Spleen (tissue), 11 donors: Measurements from ENCODE around the gene NDUFA7. TPM values are rescaled to one million over a fixed set of nuclear protein-coding genes. Genes with fewer than 3 reads are reported as not detected.
A peak's percentile ranks its signal among the peaks of the same experiment; 100 is the strongest.

ENCODE experiments used
- DNase-seq: peaks from one replicate; pipeline ENCODE4 v3.0.0-alpha.2; 2020
- H3K27ac ChIP-seq, 8 donors: fragments of 200-600 bp; sonication (generic) in 7 of 8; 1 replicate in 4 of 8; 2 replicates in 4 of 8; pipeline versions ENCODE4 v1.5.0 to v1.8.0; 2016 to 2021; ENCODE audit warnings: inconsistent platforms in 4 of 8, mild to moderate bottlenecking in 4 of 8, moderate library complexity in 1 of 8
- H3K27me3 ChIP-seq, 7 donors: fragments of 200-600 bp; sonication (generic) in 6 of 7; replicated peaks in 1 of 7; 1 replicate in 4 of 7; 2 replicates in 3 of 7; pipeline versions ENCODE4 v1.5.0 to v1.8.0; 2016 to 2021; ENCODE audit warnings: inconsistent platforms in 3 of 7, mild to moderate bottlenecking in 1 of 7
- H3K36me3 ChIP-seq, 6 donors: fragments of 200-600 bp; sonication (generic) in 5 of 6; 1 replicate in 4 of 6; 2 replicates in 2 of 6; pipeline versions ENCODE4 v1.5.0 to v1.8.0; 2016 to 2021; ENCODE audit warnings: inconsistent platforms in 2 of 6
- H3K4me1 ChIP-seq, 6 donors: fragments of 200-600 bp; sonication (generic) in 5 of 6; 1 replicate in 3 of 6; 2 replicates in 3 of 6; pipeline versions ENCODE4 v1.5.0 to v1.8.0; 2016 to 2021; ENCODE audit warnings: inconsistent platforms in 3 of 6
- H3K4me3 ChIP-seq, 8 donors: fragments of 200-600 bp; sonication (generic) in 7 of 8; 1 replicate in 4 of 8; 2 replicates in 4 of 8; pipeline versions ENCODE4 v1.5.0 to v1.8.0; 2016 to 2021; ENCODE audit warnings: inconsistent platforms in 4 of 8, mild to moderate bottlenecking in 4 of 8, moderate library complexity in 2 of 8
- H3K9me3 ChIP-seq, 8 donors: fragments of 200-600 bp; sonication (generic) in 7 of 8; 1 replicate in 4 of 8; 2 replicates in 4 of 8; pipeline versions ENCODE4 v1.5.0 to v1.8.0; 2016 to 2021; ENCODE audit warnings: inconsistent platforms in 4 of 8
- POLR2A ChIP-seq, 3 donors: fragments of 450-650 bp; IDR thresholded peaks; one replicate each; pipeline ENCODE4 v1.5.1; 2017; ENCODE audit warnings: antibody characterized with exemption in 3 of 3, mild to moderate bottlenecking in 1 of 3
- POLR2AphosphoS5 ChIP-seq, 3 donors: sonication (generic); formaldehyde crosslinking; IDR thresholded peaks; one replicate each; pipeline ENCODE4 v1.5.1; 2017; ENCODE audit warnings: antibody characterized with exemption in 3 of 3
- whole genome bisulfite sequencing, 5 donors: extraction: QIAGEN DNeasy Blood & Tissue Kit in 3 of 5; methylation state at CpG; one replicate each; pipeline versions ENCODE4 v1.1.5 to v1.1.7; 2013 to 2018; 5-methylcytosine and 5-hydroxymethylcytosine counted together
- intact Hi-C: fragments of 100-400 bp; cut with DNase I; formaldehyde crosslinking; loops from one replicate; pipeline ENCODE4 v1.15.0; 2023; ENCODE audit warnings: low total_unique reads
- polyA plus RNA-seq, 3 donors: library from polyadenylated mRNA; stranded (reverse); fragments of 200-250 nt; gene quantifications; one replicate each; pipeline ENCODE4 v1.2.1, GENCODE V29; 2013
- total RNA-seq, 7 donors: library from RNA; depleted of rRNA in 3 of 7; stranded (reverse); fragments of >200 nt in 3 of 7; fragmentation: NEBNext Ultra II Directional in 4 of 7; extraction: Animal tissue kit (Norgen Biotek cat#: 25700) in 4 of 7; gene quantifications; one replicate each; pipeline versions ENCODE4 v1.1.0 to v1.2.1, GENCODE V29; 2016 to 2021
- TF ChIP-seq, protein P1 (sequence below), 11 experiments: fragments of 200-600 bp in 7 of 11; fragments of 450-650 bp in 4 of 11; sonication (generic) in 4 of 11; IDR thresholded peaks in 8 of 11; conservative IDR thresholded peaks in 3 of 11; 1 replicate in 7 of 11; 2 replicates in 4 of 11; pipeline versions ENCODE4 v1.4.0 to v1.8.0; 2016 to 2021; ENCODE audit warnings: antibody characterized with exemption in 11 of 11, inconsistent platforms in 4 of 11, mild to moderate bottlenecking in 1 of 11
- donor health status: healthy with polysubstance abuse.
- donor health status: DM: no; HTN: no; CAD: no; lungs with moderate emphysema.
- donor health status: DM: no; HTN: no; CAD: no.
- donor health status: Bipolar disorder and iron deficiency.
- donor health status: healthy.
- donor health status: DM: no; HTN: no; CAD: no.
- donor health status: DM: yes; HTN: yes; CAD: no.

The NDUFA7 gene
- total and polyA plus RNA-seq, 10 donors = 14.6 to 131 (median 31.1) TPM

DNA sequence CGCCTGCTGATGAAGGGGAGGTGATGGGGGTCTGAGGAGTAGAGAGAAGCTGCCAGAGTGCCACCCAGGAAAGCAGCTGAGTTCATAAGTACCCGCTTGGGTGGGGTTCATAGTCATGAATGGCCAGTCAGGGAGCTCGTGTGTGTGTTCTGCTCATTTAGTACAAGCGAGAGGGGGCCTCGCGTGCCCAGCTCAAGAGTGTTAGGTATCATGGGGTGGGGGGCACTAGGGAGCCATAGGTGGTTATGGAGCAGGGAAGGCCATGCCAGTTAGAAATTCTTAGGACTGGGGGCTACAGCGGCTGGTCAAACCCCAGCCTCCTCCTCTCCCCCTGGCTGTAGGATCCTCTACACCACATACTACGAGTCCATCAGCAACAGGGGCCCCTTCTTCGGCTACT is 59.8 kb downstream of the NDUFA7 start:
- H3K4me1 ChIP-seq = peaks cover 0 to 9% (median 0%) of the 10 kb centered on the region in 6 donors
- no peak overlapping the region for H3K27ac ChIP-seq
- peak; percentile 39 for DNase-seq
- 89 to 95% (median 92%) methylated on average over 9 of the region's 9 CpGs for WGBS, 5 donors
- TF ChIP-seq POLR2AphosphoS5 (IDR thresholded peaks at IDR 0.05) (no peak), POLR2A (IDR thresholded peaks at IDR 0.05) (no peak)
- TF ChIP-seq, protein P1, sequence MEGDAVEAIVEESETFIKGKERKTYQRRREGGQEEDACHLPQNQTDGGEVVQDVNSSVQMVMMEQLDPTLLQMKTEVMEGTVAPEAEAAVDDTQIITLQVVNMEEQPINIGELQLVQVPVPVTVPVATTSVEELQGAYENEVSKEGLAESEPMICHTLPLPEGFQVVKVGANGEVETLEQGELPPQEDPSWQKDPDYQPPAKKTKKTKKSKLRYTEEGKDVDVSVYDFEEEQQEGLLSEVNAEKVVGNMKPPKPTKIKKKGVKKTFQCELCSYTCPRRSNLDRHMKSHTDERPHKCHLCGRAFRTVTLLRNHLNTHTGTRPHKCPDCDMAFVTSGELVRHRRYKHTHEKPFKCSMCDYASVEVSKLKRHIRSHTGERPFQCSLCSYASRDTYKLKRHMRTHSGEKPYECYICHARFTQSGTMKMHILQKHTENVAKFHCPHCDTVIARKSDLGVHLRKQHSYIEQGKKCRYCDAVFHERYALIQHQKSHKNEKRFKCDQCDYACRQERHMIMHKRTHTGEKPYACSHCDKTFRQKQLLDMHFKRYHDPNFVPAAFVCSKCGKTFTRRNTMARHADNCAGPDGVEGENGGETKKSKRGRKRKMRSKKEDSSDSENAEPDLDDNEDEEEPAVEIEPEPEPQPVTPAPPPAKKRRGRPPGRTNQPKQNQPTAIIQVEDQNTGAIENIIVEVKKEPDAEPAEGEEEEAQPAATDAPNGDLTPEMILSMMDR (IDR thresholded peaks at IDR 0.05 in 8 of 11, conservative IDR thresholded peaks at IDR 0.05 in 3 of 11) = no peak
- H3K27me3 ChIP-seq = no peaks in the 10 kb centered on the region
- no peak overlapping the region for H3K4me3 ChIP-seq
- intact Hi-C loops = no loop called here
- peaks cover 0 to 62% (median 29%) of the 10 kb centered on the region in 6 donors for H3K36me3 ChIP-seq
- no peaks in the 10 kb centered on the region for H3K9me3 ChIP-seq

Other genes with a start within 250 kb of the NDUFA7 start
- gene FBN3, start 171.8 kb downstream of the NDUFA7 start, total RNA-seq = not detected
- under 1 TPM in 1 of 3 donors, not detected in 2; 0.02 TPM for gene FBN3, start 171.8 kb downstream of the NDUFA7 start, polyA plus RNA-seq
- 10 to 100 TPM; 27.7 to 46.3 (median 40.7) TPM for gene CERS4, start 112.0 kb downstream of the NDUFA7 start, total RNA-seq
- gene CERS4, start 112.0 kb downstream of the NDUFA7 start, polyA plus RNA-seq = 10 to 100 TPM; 43.2 to 49.2 (median 44.1) TPM
- 100 to 1,000 TPM in 1 of 7 donors, 10 to 100 TPM in 6; 35.8 to 131 (median 73.3) TPM for gene CD320, start 13.0 kb downstream of the NDUFA7 start, total RNA-seq
- 10 to 100 TPM; 26.6 to 34.3 (median 28.1) TPM for gene CD320, start 13.0 kb downstream of the NDUFA7 start, polyA plus RNA-seq
- 1,000 to 10,000 TPM in 4 of 7 donors, 100 to 1,000 TPM in 3; 356 to 1,972 (median 1,411) TPM for gene RPS28, start 121 bp upstream of the NDUFA7 start, total RNA-seq
- gene RPS28, start 121 bp upstream of the NDUFA7 start, polyA plus RNA-seq = 1,000 to 10,000 TPM; 1,207 to 2,442 (median 2,131) TPM
- gene KANK3, start 21.9 kb upstream of the NDUFA7 start, total RNA-seq = 10 to 100 TPM; 42.2 to 84.6 (median 54.6) TPM
- 10 to 100 TPM; 14.0 to 66.7 (median 50.3) TPM for gene KANK3, start 21.9 kb upstream of the NDUFA7 start, polyA plus RNA-seq
- gene ANGPTL4, start 42.8 kb upstream of the NDUFA7 start, total RNA-seq = 10 to 100 TPM in 4 of 7 donors, 1 to 10 TPM in 3; 1.8 to 28.3 (median 11.8) TPM
- gene ANGPTL4, start 42.8 kb upstream of the NDUFA7 start, polyA plus RNA-seq = 1 to 10 TPM; 7.4 to 8.5 (median 7.8) TPM
- 100 to 1,000 TPM in 4 of 7 donors, 10 to 100 TPM in 3; 60.2 to 114 (median 100) TPM for gene RAB11B, start 69.0 kb upstream of the NDUFA7 start, total RNA-seq
- 100 to 1,000 TPM in 1 of 3 donors, 10 to 100 TPM in 2; 42.0 to 101 (median 42.5) TPM for gene RAB11B, start 69.0 kb upstream of the NDUFA7 start, polyA plus RNA-seq
- 100 to 1,000 TPM in 3 of 7 donors, 10 to 100 TPM in 4; 52.1 to 212 (median 81.1) TPM for gene MARCHF2, start 91.9 kb upstream of the NDUFA7 start, total RNA-seq
- 10 to 100 TPM; 33.4 to 42.8 (median 36.2) TPM for gene MARCHF2, start 91.9 kb upstream of the NDUFA7 start, polyA plus RNA-seq
- 100 to 1,000 TPM; 105 to 229 (median 147) TPM for gene HNRNPM, start 123.6 kb upstream of the NDUFA7 start, total RNA-seq
- 100 to 1,000 TPM in 1 of 3 donors, 10 to 100 TPM in 2; 77.1 to 153 (median 79.9) TPM for gene HNRNPM, start 123.6 kb upstream of the NDUFA7 start, polyA plus RNA-seq
- gene PRAM1, start 181.3 kb upstream of the NDUFA7 start, total RNA-seq = 10 to 100 TPM in 6 of 7 donors, 1 to 10 TPM in 1; 7.1 to 36.5 (median 15.1) TPM
- gene PRAM1, start 181.3 kb upstream of the NDUFA7 start, polyA plus RNA-seq = 10 to 100 TPM in 2 of 3 donors, 1 to 10 TPM in 1; 2.4 to 23.0 (median 22.0) TPM
- gene ZNF414, start 192.8 kb upstream of the NDUFA7 start, total RNA-seq = 10 to 100 TPM; 12.0 to 31.0 (median 26.6) TPM
- gene ZNF414, start 192.8 kb upstream of the NDUFA7 start, polyA plus RNA-seq = 10 to 100 TPM; 12.7 to 31.7 (median 15.8) TPM